Measurements from ENCODE around the gene OOSP4B.

DNA sequence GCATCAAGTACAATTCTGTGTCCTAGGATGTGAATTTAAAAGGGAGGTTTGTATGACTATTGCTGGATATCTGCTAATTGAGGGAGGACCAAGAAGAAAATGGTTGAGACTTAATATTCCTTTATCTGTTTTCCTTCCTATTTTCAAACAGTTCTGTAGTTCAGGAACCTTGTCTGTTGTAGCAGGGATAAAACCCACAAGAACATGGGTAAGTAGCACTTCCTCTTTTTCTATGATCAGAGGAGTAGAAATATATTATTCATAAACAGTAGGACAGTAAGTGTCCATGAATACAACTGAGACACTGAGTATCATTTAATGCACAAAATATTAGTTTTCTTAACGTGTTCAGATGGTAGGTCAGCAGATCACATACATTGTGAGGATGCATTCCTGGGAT is 47.1 kb downstream of the OOSP4B start:
- TF ChIP-seq EZH2phosphoT487 (IDR thresholded peaks at IDR 0.05; ENCODE audit: insufficient read depth, low read depth) = no peak
- TF ChIP-seq EZH2 (IDR thresholded peaks at IDR 0.05; ENCODE audit: insufficient read depth, poor library complexity, severe bottlenecking) = no peak
